LNCaP clone FGC (cell line): Measurements from ENCODE around the gene HIPK2.

Experiments
- DNase-seq: peaks from one replicate; pipeline ENCODE4 v3.0.0-alpha.2; 2011; ENCODE audit warnings: low read depth
- H3K4me3 ChIP-seq: 2 replicates; pipeline ENCODE4 v1.5.1; 2011; ENCODE audit warnings: mild to moderate bottlenecking, low read depth, low read length, control low read depth
- TF ChIP-seq, protein P1 (sequence below): IDR thresholded peaks from 2 replicates; pipeline ENCODE4 v1.5.1; 2012; ENCODE audit warnings: mild to moderate bottlenecking; ENCODE audit not compliant: control insufficient read depth, insufficient read depth; ENCODE audit errors: extremely low read depth

Gene HIPK2

GRCh38 chr7:139656387-139656786, 121.4 kb downstream of the HIPK2 start:
- TF ChIP-seq, protein P1, sequence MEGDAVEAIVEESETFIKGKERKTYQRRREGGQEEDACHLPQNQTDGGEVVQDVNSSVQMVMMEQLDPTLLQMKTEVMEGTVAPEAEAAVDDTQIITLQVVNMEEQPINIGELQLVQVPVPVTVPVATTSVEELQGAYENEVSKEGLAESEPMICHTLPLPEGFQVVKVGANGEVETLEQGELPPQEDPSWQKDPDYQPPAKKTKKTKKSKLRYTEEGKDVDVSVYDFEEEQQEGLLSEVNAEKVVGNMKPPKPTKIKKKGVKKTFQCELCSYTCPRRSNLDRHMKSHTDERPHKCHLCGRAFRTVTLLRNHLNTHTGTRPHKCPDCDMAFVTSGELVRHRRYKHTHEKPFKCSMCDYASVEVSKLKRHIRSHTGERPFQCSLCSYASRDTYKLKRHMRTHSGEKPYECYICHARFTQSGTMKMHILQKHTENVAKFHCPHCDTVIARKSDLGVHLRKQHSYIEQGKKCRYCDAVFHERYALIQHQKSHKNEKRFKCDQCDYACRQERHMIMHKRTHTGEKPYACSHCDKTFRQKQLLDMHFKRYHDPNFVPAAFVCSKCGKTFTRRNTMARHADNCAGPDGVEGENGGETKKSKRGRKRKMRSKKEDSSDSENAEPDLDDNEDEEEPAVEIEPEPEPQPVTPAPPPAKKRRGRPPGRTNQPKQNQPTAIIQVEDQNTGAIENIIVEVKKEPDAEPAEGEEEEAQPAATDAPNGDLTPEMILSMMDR = no peak
- DNase-seq = no peak
- no peak overlapping the region for H3K4me3 ChIP-seq

GRCh38 chr7:139655305-139655704, 122.5 kb downstream of the HIPK2 start:
- no peak overlapping the region for H3K4me3 ChIP-seq
- TF ChIP-seq, protein P1 = no peak
- no peak for DNase-seq

DNA sequence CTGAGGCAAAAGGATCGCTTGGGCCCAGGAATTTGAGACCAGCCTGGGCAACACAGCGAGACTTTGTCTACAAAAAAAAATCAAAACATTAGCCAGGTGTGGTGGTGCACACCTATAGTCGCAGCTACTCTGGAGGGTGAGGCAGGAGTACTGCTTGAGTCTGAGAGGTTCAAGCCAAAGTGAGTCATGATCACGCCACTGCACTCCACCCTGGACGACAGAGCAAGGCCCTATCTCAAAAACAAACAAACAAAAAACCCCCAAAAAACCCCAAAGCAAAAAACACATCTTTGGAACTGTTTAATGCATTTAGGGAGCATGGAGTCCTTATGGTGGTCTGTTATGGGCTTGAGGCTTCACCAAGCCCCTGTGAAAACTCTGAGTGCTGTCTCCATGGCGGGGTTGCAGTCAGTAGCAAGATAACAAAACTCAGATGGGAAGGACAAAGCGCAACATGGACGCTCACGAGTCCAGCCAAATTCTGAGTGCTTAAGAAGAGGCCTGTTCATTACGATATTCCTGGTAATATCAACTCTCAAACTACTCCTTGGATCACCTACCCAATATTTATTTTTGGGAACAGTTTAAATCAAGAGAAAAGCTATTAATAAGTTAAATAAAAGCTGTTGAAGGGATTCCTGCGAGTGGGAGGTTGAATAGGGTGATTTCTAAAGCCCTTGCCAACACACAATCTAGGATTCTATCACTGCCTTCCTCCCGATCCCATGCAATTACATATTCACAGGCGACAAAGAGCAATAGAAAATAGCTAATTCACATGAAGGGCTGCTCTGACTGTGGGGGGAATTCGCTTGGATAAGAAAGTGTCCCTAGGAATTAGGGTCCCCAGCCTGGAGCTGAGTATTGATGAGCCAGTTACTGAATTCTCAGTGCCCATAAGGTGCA, 123.3 kb downstream of the HIPK2 start:
- DNase-seq = no peak
- no peak overlapping the region for H3K4me3 ChIP-seq
- TF ChIP-seq, protein P1 = no peak

- TF ChIP-seq, protein P1 = no peak
- H3K4me3 ChIP-seq = no peak overlapping the region
- DNase-seq = no peak
Measured at GRCh38 chr7:139651914-139652313, 125.9 kb downstream of the HIPK2 start.

DNA sequence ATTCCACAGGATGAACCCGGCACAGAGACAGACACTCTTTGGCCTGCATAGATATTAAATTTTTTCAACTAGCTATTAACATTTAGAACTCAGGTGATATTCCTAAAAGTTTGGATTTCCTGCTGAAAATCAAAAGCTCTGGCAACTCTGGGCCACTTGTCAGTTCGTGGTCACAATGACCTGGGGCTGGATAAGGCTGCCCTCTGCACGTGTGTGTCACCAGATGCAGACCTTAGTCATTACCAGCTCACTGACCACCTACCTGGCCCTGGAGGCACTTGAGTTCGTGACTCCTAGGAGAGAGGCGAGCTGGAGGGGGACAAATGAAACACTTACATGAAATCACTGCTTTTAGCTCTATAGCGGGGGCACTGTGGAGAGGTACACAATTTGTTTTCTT, 126.5 kb downstream of the HIPK2 start:
- H3K4me3 ChIP-seq = no peak overlapping the region
- TF ChIP-seq, protein P1 = no peak
- DNase-seq = no peak

GRCh38 chr7:139650429-139651100, 127.2 kb downstream of the HIPK2 start:
- TF ChIP-seq, protein P1 = no peak

More at GRCh38 chr7:139650429-139651100, 127.2 kb downstream of the HIPK2 start:
- no peak overlapping the region for H3K4me3 ChIP-seq
- DNase-seq = no peak
